OCI-LY1 (cell line): Measurements from ENCODE around the gene HOXA9.

Source experiments
- H2AFZ ChIP-seq: fragments of 200-600 bp; sonication (generic), shearing (Covaris generic); 2 replicates; pipeline ENCODE4 v1.6.0; 2014; ENCODE audit warnings: antibody characterized with exemption, mild to moderate bottlenecking, low read length
- H3F3A ChIP-seq: fragments of 200-600 bp; sonication (generic), shearing (Covaris generic); 2 replicates; pipeline ENCODE4 v1.6.0; 2014; ENCODE audit warnings: mild to moderate bottlenecking, antibody characterized with exemption, low read length, moderate library complexity; ENCODE audit not compliant: insufficient read depth
- H3K27ac ChIP-seq: fragments of 200-600 bp; sonication (generic); 2 replicates; pipeline ENCODE4 v1.5.1; 2014; ENCODE audit warnings: low read length, mixed run types, mild to moderate bottlenecking, low read depth; ENCODE audit not compliant: poor library complexity, severe bottlenecking
- H3K27me3 ChIP-seq: fragments of 200-600 bp; sonication (generic); 2 replicates; pipeline ENCODE4 v1.6.0; 2014; ENCODE audit warnings: antibody characterized with exemption, mild to moderate bottlenecking, low read length, moderate library complexity; ENCODE audit not compliant: insufficient read depth
- H3K36me3 ChIP-seq: fragments of 200-600 bp; sonication (generic); 2 replicates; pipeline ENCODE4 v1.6.1; 2014; ENCODE audit warnings: mild to moderate bottlenecking, antibody characterized with exemption, low read length, moderate library complexity, mixed read lengths; ENCODE audit not compliant: insufficient read depth
- H3K4me1 ChIP-seq: fragments of 200-600 bp; sonication (generic); 2 replicates; pipeline ENCODE4 v1.5.1; 2014; ENCODE audit warnings: mild to moderate bottlenecking, low read length, moderate library complexity; ENCODE audit not compliant: insufficient read depth, severe bottlenecking
- H3K4me2 ChIP-seq: fragments of 200-600 bp; sonication (generic), shearing (Covaris generic); 2 replicates; pipeline ENCODE4 v1.6.1; 2014; ENCODE audit warnings: low read length
- H3K4me3 ChIP-seq: fragments of 200-600 bp; sonication (generic); 2 replicates; pipeline ENCODE4 v1.5.1; 2014; ENCODE audit warnings: low read length, low read depth, mild to moderate bottlenecking, mixed read lengths; ENCODE audit not compliant: poor library complexity, severe bottlenecking
- H3K79me2 ChIP-seq: fragments of 200-600 bp; shearing (Covaris generic); 2 replicates; pipeline ENCODE4 v1.6.1; 2016; ENCODE audit warnings: mixed run types, low read length, mixed read lengths; ENCODE audit not compliant: insufficient read depth
- H3K9ac ChIP-seq: fragments of 200-600 bp; sonication (generic), shearing (Covaris generic); 2 replicates; pipeline ENCODE4 v1.6.1; 2014; ENCODE audit warnings: mild to moderate bottlenecking, low read length, mixed read lengths
- H3K9me2 ChIP-seq: fragments of 200-600 bp; sonication (generic), shearing (Covaris generic); 2 replicates; pipeline ENCODE4 v1.6.1; 2014; ENCODE audit warnings: low read depth, mild to moderate bottlenecking, low read length, mixed read lengths
- H3K9me3 ChIP-seq: fragments of 200-600 bp; shearing (Covaris generic); 2 replicates; pipeline ENCODE4 v1.6.1; 2014; ENCODE audit warnings: low read length, mixed read lengths
- H4K20me1 ChIP-seq: fragments of 200-600 bp; sonication (generic), shearing (Covaris generic); 2 replicates; pipeline ENCODE4 v1.6.0; 2016; ENCODE audit warnings: mild to moderate bottlenecking, low read length; ENCODE audit not compliant: insufficient read depth
- CTCF ChIP-seq: fragments of 200-600 bp; sonication (generic), shearing (Covaris generic); IDR thresholded peaks from 2 replicates; pipeline ENCODE4 v1.5.1; 2017; ENCODE audit warnings: mild to moderate bottlenecking, antibody characterized with exemption, low read length, moderate library complexity, mixed read lengths
- EZH2 ChIP-seq: fragments of 200-600 bp; sonication (generic), shearing (Covaris generic); IDR thresholded peaks from 2 replicates; pipeline ENCODE4 v1.8.0; 2017; ENCODE audit warnings: borderline replicate concordance, mixed run types, mild to moderate bottlenecking, antibody characterized with exemption, low read length, moderate library complexity, mixed read lengths

Gene HOXA9

DNA sequence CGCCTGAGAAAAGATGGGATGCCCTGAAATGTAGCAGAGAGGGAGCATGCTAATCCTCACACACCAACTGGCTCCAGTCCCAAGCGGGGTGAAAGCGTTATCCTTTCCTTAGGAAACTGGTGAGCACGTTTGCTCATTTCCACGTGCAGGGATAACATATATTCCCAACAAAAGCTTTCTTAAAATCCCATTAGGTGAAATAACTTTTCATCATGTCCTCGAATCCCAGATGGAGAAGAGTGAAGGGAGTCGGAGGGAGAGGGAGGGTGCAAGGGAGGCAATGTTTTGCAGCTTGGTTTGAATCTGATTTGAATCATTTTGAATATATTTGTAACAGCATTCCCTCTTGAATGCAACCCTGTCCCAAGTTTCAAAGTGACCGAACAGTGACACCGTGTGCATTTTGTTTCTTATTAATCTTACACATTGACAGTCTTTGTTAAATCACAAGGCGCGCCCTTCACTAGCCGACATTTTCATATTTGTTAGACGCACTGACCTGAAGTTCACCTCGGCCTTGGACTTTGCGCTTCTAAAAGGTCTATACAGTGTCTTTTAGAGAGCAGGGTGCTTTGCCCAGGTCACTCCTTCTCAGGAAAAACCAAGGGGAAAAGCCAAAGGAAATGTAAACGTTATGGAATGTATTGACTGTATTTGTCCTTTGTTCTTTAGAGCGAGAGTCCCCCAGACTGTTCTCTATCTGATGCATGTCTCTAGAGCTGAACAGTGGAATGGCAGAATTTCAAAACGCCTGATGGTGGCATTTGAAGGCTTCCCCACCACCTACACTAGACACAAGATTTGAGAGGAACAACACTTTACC, 31.7 kb downstream of the HOXA9 start:
- no peaks in the 10 kb centered on the region for H3K4me1 ChIP-seq
- no peak overlapping the region for H3K9ac ChIP-seq
- no peak overlapping the region for H3K4me3 ChIP-seq
- H3K9me3 ChIP-seq: no peaks in the 10 kb centered on the region
- no peaks in the 10 kb centered on the region for H3F3A ChIP-seq
- no peak overlapping the region for H3K4me2 ChIP-seq
- no peaks in the 10 kb centered on the region for H4K20me1 ChIP-seq
- H3K9me2 ChIP-seq: no peaks in the 10 kb centered on the region
- H2AFZ ChIP-seq: no peak overlapping the region
- H3K27me3 ChIP-seq: no peaks in the 10 kb centered on the region
- no peaks in the 10 kb centered on the region for H3K36me3 ChIP-seq
- H3K27ac ChIP-seq: no peak overlapping the region
- H3K79me2 ChIP-seq: no peaks in the 10 kb centered on the region
- TF ChIP-seq CTCF (no peak), EZH2 (no peak)

DNA sequence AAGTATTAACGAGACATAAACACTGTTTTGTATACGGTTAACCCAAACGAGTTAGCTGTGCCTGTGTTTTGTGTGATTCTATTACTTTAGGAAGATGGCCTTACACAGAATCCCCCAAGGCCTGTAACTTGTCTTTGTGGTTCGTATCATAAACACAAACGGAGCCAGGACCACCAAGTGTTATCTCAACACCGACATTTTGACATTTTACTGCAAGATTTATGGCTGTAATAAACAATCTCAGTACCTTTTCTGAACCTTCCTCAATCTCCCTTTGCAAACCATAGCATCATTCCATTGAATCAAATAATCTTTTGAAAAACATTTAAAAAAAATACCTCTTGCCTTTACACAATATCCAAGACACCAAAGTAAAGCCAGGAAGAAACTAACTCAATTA, 32.4 kb downstream of the HOXA9 start:
- Histone ChIP-seq H3K27ac (no peak overlapping the region), H3K9ac (no peak overlapping the region), H3K27me3 (no peaks in the 10 kb centered on the region), H4K20me1 (no peaks in the 10 kb centered on the region), H3K4me1 (no peaks in the 10 kb centered on the region), H3K9me2 (no peaks in the 10 kb centered on the region), H3K79me2 (no peaks in the 10 kb centered on the region), H3F3A (no peaks in the 10 kb centered on the region), H2AFZ (no peak overlapping the region), H3K4me3 (no peak overlapping the region), H3K9me3 (no peaks in the 10 kb centered on the region), H3K36me3 (no peaks in the 10 kb centered on the region), H3K4me2 (no peak overlapping the region)
- TF ChIP-seq EZH2 (no peak), CTCF (no peak)

- Histone ChIP-seq H3K27me3 (no peaks in the 10 kb centered on the region), H3K27ac (no peak overlapping the region), H3F3A (no peaks in the 10 kb centered on the region), H2AFZ (no peak overlapping the region), H4K20me1 (no peaks in the 10 kb centered on the region), H3K4me2 (no peak overlapping the region), H3K4me1 (no peaks in the 10 kb centered on the region), H3K79me2 (no peaks in the 10 kb centered on the region), H3K9ac (no peak overlapping the region), H3K4me3 (no peak overlapping the region), H3K36me3 (no peaks in the 10 kb centered on the region), H3K9me3 (no peaks in the 10 kb centered on the region), H3K9me2 (no peaks in the 10 kb centered on the region)
- no peak for TF ChIP-seq EZH2
- no peak for TF ChIP-seq CTCF
Measured at GRCh38 chr7:27132214-27132613, 33.1 kb downstream of the HOXA9 start.
